HG03039 (cell line): ENCODE results near the gene DCBLD1.
A peak's percentile ranks its signal among the peaks of the same experiment; 100 is the strongest.

ENCODE experiments used
- ATAC-seq: cut with Tn5 transposase; IDR thresholded peaks from one replicate; pipeline ENCODE4 v1.9.1; 2021; ENCODE audit warnings: mild to moderate bottlenecking, moderate library complexity; ENCODE audit not compliant: unreplicated experiment

Gene DCBLD1

DNA sequence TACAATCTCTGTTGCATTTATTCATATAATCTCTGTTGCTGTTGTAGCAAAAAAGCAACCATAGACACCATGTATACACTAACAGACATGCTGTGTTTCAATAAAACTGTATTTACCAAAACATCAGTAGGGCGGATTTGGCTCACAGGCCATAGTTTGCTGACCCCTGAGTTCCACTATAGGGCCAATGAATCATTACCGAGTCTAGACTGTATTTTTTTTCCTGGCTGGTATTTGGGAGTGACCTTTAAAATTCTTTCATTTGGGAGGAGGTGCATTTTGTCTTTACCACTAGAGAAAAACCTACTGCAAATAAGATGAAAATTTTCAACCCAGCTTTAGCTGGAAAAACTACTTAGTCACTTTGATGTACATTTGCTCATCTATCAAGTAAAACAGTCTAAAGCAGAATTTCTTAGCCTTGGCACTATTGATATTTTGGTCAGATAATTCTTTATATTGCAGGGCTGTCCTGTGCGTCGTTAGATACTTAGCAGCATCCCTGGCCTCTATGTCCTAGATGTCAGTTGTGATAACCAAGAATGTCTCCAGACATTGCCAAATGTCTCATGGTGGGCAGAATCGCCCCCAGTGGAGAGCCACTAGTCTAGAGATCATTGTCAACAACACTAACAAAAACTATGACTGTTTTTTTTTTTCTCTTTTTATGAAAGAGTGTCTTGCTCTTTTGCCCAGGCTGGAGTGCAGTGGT, 39.5 kb downstream of the DCBLD1 start:
- no peak for ATAC-seq

DNA sequence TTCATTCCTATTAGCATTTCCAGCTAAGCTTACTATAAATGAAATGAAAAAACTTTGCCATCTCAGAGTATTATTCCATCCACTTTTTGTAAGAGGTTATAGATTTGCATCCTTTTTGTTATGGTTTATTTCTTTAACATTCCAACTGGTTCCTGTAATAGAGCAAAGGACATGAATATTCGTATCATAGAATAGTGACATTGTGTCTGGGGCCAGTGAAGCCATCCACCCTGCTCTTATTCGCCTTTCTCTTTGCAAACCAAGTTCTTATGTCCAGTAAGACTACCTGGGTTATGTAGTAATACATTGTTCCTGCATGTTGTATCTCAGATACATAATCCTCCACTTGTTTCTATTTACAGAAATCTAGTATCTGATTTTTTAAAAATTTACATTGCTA, 43.1 kb downstream of the DCBLD1 start:
- ATAC-seq: no peak

DNA sequence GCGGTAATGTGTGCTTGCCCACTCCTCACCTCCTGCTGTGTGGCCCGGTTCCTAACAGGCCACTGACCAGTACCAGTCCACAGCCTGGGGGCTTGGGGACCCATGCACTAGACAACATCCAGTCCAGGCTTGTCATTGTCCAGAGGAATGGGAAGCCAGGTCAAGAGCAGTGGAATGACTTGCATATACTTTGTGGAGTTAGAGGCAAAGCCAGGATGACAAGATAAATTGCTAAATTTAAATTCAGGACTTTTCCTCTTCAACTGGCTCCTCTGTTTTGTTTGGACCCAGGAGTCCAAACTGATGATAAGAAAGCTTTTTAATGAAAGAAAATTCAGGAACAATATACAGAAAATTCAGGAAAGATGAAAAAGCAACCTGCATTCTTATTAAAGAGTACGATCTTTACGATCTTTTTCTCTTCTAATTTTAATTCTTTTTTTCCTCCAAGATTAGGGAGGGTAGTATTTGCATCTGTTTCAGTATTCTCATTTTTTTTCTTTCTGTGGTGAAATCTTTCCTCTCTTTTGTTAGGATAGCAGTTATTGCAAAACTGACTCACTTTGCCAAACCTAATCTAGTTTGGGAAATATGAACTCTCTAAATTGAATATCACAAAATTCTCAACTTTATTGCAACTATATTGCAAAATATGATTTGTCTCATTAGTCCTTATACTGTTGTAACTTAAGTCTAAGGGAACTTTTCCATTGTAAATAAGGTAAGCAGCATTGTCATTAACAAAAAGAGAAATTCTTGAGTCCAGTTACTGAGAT, 48.2 kb downstream of the DCBLD1 start:
- no peak for ATAC-seq

DNA sequence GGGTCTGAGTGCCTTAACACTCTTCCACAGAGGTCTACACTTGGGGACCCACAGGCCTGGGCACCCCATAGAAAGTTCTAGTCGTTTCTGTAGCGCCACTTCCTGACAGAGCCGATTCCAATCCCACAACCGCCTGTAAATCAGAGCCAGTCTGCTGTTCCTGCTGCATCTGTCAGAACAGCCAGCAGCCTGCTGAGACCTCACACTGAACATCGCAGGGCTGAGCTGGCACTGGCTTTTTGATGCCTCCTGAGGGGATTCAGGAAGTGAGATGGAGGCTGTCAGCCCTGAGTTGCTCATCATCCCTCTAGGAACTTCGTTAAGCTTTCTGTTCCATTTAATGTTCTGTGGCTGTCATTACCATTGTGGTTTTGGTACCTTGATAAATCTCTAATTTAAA, 48.9 kb downstream of the DCBLD1 start:
- ATAC-seq: no peak

DNA sequence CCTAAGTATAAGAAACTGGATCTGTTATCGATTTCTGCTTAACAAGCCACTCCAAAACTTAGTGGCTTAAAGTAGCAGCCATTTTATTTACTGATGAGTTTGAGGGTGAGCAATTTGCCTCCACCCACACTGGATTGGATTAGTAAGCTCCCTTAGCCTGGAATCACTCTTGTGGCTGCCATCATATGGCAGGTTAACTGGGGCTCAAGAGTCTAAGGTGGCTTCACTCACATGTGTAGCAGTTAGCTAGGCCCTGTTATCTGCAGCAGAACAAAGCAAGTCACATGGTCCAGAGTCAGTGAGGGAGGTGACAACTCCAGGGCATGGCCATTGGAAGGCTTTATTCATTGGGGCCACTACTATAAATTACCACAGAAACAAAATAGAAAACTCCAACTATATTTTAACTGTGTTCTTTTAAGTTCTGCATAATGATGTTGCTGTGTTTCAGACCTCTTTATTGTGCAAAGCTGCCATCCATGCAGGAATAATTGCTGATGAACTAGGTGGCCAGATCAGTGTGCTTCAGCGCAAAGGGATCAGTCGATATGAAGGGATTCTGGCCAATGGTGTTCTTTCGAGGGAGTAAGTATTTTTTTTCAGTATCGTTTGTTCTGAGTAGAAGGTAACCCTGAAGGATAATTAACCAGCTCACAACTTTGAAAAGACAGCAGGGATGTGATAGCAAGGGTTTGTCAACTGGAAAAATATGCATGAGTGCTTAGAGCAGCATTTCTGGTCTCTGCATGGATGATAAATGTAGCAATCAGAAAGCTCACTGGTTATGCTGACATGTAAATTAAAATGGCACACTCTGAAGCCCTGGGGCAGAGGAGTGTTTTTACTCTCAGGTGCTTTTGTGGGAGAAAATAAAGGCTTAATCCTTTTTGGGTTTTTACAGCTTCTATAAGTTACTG, 49.6 kb downstream of the DCBLD1 start:
- ATAC-seq: no peak

DNA sequence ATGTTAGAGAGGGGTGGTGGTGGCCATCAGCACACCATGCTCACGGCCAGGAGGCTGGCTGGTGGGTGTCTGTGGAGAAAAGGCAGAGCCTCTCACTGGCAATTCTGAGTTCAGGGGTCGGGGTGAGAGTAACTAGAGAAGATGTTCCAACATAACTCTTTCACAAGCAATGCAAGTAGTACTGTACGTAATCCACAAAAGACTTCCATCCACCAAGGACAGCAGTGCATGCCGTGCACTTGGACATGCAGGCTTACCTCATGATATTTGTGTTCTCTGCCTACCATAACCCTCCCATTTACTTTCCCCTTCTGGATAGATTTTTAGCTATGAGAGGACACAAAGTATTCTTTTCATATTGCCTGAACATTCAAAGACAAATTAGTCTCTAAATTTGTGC, 51.3 kb downstream of the DCBLD1 start:
- ATAC-seq: no peak

DNA sequence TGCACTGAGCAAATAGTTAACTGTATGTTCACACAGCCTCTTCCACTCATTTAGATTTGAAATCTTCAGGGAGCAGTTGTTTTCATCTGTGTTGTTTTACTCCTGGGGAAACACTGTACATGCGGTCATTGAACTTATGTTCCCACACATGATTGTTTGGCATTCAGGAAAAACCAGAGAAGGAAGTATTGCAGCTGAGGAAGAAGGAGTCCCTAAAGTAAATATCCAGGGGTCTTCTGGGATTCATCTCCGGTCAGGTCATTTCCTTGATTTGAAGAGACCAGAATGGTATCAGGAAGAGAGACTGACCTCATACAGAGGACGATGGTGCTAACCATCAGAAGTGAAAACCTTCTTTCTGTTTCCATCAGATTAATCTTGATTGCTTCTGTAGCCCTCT, 52.5 kb downstream of the DCBLD1 start:
- ATAC-seq: no peak

DNA sequence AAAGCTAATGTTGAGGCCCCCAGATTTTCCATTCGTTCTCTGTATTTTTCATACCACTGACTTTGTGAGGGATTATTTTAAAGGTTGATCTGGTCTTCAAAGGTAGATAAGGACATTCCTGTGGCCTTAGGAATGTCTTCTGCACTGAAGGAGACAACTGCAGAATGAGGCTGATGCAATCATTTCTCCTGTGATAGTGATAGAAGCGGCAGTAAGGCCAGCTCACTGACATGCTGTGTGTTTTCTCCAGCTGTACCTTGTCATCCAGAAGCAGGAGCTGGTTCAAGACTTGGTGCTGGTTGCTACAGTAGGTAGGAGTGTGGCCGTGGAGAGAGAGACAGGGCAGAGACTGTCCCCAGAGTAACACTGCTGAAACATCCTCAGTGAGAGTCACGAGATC, 53.8 kb downstream of the DCBLD1 start:
- no peak for ATAC-seq

DNA sequence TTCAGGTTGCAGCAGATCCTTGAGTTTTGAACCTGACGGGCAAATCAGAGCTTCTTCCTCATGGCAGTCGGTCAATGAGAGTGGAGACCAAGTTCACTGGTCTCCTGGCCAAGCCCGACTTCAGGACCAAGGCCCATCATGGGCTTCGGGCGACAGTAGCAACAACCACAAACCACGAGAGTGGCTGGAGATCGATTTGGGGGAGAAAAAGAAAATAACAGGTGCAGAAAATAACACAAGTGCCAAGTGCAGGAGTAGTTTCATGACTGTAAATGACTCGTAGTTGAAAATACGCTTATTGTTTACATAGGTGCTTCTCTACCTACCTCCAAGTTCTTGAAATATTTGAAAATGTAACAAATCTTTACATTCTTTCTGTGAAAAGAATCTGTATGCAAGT, 56.1 kb downstream of the DCBLD1 start:
- ATAC-seq: no peak

DNA sequence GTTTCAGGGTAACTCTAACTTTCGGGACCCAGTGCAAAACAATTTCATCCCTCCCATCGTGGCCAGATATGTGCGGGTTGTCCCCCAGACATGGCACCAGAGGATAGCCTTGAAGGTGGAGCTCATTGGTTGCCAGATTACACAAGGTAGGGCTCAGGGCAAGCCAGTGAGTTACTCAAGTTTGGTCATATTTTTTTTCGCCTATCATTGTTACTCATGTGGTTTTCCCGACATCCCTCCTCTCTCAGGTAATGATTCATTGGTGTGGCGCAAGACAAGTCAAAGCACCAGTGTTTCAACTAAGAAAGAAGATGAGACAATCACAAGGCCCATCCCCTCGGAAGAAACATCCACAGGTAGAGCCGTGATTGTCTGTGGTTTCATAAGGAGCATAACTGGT, 58.2 kb downstream of the DCBLD1 start:
- no peak for ATAC-seq

DNA sequence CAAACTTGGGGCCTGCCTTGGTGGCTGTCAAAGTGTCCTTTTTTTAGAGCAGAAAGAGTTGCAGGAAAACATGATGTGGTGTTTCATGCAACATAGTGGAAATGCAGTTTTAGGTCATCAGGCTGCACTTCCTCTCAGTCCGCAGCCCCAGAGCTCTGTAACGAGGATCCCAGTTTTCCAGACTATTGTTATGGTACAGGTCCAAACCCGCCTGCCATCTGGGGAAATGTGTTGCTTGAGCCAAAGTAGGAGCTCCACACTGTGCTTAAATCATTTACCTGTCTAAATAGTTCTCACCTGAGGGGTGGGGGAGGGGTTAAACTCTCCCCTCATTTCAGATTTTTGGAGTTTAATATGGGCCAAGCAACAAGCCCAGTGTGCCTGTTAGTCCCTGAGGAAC, 60.0 kb downstream of the DCBLD1 start:
- no peak for ATAC-seq

DNA sequence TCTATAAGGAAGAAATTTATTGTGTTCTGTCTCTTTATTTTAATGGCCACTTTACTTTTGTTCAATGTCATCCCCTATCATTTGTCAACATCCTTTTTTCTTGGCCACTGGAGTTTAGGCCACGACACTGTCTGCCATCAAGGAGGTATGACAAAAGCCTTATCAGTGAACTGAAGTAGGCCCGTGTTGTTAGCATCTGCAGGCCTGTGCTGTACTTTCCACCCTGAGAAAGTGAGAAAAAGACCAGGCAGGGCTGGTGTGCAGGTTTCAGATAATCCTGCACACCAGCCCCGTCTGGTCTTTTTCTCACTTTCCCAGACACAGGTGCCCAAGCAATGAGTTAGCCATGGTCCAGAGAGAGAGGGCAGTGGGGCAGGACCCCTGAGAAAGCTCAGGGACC, 62.2 kb downstream of the DCBLD1 start:
- no peak for ATAC-seq

DNA sequence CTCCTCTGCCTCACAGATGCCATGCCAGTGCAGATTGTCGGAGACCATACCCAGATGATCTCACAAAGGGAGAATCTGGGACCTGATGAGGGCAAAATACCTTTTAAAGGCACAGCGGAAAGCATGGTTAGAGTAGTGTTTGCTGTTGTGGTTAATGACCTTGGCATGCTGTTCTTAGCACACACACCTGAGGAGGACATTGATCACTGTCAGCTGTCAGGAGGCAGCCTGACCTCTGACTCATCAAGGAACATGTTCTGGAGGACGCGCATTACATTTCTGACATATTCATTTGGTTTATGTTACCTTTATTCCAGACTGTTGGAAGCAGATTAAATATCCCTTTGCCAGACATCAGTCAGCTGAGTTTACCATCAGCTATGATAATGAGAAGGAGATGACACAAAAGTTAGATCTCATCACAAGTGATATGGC, 62.7 kb downstream of the DCBLD1 start:
- ATAC-seq: no peak

DNA sequence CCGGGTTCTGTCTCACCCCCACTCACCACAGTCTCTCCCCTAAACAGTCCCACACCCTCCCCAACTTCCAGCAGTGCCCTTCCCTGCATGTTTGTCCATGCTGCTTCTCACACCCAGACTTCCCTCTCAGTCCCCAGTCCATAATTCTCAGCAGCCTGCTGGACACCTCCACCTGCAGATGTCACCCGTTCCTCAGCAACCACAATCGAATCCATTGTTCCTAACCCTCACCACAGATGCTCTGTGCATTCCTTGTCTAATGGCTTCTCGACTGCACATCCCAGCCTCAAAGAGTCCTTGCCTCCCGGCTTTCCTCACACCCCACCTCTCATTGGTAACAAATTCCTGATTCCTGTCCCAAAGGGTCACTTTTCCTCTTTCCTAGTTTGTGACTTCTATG, 64.2 kb downstream of the DCBLD1 start:
- ATAC-seq: no peak

DNA sequence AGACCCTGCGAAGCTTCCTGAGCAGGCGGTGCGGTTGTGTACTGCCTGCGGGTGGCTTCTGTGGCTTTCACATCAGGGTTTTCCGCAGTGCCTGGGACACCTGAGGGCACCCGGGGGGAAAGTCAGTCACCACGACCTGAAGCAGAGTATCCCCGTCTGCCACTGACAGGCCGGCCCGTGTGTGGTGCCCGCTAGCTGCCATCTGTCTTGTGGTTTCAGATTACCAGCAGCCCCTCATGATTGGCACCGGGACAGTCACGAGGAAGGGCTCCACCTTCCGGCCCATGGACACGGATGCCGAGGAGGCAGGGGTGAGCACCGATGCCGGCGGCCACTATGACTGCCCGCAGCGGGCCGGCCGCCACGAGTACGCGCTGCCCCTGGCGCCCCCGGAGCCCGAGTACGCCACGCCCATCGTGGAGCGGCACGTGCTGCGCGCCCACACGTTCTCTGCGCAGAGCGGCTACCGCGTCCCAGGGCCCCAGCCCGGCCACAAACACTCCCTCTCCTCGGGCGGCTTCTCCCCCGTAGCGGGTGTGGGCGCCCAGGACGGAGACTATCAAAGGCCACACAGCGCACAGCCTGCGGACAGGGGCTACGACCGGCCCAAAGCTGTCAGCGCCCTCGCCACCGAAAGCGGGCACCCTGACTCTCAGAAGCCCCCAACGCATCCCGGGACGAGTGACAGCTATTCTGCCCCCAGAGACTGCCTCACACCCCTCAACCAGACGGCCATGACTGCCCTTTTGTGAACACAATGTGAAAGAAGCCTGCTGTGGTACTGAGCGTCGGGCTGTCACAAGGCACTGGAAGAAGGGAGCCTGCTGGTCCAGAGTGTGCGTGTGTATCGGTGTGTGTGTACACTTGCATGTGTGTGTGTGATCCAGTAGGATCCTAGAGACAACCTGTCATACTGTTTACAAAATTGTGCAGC, 65.5 kb downstream of the DCBLD1 start:
- ATAC-seq: peak; percentile 46

DNA sequence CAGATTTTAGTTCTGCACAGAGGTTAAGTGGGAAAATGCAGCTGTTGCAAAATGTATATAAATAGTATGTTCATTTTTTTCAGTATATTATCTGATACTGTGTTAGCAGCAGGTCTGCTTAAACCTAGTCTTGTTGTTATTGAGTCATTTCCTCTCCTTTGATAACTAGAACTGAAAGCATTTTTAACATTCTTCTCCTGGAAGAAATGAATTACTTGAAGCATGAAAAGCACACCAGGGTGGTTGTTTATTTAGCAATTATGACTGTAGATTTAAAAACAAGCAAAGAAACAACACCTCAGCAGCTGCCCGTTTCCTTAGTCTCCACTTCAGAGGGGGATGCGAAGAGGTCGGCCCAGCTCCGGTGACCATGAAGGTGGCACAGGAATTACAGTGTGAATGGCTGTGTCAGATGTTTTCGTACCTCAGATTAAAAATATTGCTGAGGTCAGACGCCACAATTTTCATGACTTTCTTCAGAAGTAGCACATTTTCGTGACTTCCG, 66.4 kb downstream of the DCBLD1 start:
- no peak for ATAC-seq

DNA sequence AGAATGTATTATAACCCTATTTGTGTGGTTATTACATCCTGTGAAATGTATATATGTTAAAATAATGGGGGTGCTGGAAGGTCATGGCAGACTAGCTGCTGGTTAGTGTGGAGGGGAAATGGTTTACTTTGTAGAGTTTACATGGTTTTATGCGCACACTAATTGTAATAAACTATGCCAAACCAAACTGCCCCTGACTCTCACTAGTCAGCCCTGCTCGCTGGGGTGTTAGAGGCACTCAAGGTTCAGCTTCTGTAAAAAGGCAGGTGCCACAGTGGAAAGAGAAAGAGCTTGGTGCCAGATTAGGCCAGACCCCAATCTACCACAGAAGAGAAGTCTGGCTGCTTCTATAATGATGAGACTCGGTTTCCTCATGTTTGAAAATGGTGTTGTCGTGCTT, 67.1 kb downstream of the DCBLD1 start:
- no peak for ATAC-seq

DNA sequence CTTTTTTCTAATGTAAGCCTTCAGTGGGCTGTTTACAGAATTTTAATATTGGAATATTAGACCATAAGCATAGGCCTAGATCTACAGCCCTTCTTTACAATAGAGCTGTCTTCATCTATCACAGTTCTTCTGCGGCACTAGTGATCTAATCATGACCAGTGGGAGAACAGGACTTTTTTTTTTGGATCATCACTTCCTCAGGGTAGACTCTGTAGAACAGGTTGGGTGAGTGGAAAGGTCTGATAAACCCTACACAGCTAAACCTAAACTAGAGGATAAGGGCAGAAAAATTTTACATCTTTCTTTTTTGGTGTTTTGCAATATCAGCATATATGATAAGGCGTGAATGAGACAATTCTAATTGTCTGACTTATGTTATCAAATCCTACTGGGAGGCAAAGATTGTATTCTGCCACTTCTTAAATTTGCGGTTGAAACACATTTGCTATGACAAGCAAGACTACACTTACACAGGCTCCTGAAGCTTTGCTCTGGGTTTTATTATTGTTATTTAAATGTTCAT, 67.7 kb downstream of the DCBLD1 start:
- ATAC-seq: no peak

DNA sequence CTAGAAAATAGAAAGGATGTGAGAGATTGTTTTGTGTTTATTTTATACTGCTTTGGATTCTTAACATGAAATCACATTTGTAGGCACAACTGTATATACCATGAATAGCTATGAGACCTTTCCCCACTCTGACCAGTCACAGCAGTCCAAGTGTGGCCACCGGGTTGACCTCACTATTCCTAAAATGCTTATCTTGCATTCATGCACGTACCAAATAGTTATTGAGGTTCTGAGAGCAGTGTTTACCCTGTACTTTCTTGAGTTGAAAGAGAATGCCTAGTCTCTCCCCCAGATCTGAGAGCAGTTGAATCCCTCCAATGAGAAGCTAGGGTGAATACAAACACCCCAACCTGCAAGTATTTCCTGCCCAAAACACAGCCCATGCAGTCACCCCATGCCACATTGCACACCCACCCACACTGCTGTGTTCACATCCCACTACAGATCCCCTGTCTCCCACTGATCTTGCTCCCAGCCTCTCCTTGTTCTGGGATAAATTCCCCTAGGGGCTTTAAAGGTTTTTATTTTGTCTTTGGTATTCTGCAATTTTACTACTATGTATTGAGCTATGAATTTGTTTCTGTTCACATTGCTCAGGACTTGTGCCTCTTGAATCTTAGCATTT, 68.3 kb downstream of the DCBLD1 start:
- no peak for ATAC-seq

DNA sequence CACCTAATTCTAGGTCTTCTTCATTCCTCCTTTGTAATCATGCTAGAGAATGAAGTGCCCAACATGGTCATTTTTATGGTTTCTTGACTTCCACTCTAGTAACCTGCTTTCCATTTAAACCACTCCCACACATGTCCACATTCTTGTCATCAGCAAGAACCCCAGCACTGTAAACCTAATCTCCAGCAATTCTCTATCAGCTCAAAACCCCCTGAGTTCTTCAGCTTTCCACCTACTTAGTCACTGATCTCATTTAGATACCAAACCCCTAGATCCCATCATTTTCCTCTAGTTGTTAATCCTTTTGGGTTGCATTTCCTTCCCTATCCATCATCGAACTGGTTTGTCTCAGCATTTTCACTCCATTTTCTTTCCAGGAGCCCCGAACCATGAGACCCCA, 70.1 kb downstream of the DCBLD1 start:
- ATAC-seq: no peak
